HG03432 (cell line): ENCODE measurements around the gene MARS1.

Experiments
- ATAC-seq: cut with Tn5 transposase; IDR thresholded peaks from one replicate; pipeline ENCODE4 v1.9.1; 2021; ENCODE audit warnings: mild to moderate bottlenecking, moderate library complexity; ENCODE audit not compliant: unreplicated experiment

The MARS1 gene

GRCh38 chr12:57470970-57471656, 16.8 kb upstream of the MARS1 start:
- ATAC-seq: no peak

GRCh38 chr12:57471661-57472060, 16.2 kb upstream of the MARS1 start:
- ATAC-seq: no peak

- ATAC-seq: no peak
These were observed 15.5 kb upstream of the MARS1 start for GRCh38 chr12:57472391-57472790.

- ATAC-seq: no peak
These were observed 14.5 kb upstream of the MARS1 start for GRCh38 chr12:57473392-57473791.

- ATAC-seq: no peak
These were observed 14.0 kb upstream of the MARS1 start for GRCh38 chr12:57473886-57474285.

GRCh38 chr12:57474430-57474829, 13.4 kb upstream of the MARS1 start:
- ATAC-seq: no peak

GRCh38 chr12:57474862-57475261, 13.0 kb upstream of the MARS1 start:
- ATAC-seq: no peak

GRCh38 chr12:57475271-57476161, 12.4 kb upstream of the MARS1 start:
- peak; percentile 17 for ATAC-seq

- peak; percentile 50 for ATAC-seq
These were observed 11.5 kb upstream of the MARS1 start for GRCh38 chr12:57476162-57476992.

- no peak for ATAC-seq
These were observed 10.7 kb upstream of the MARS1 start for GRCh38 chr12:57476993-57477709.

GRCh38 chr12:57477710-57478681, 9.9 kb upstream of the MARS1 start:
- peak; percentile 47 for ATAC-seq

- no peak for ATAC-seq
These were observed 8.9 kb upstream of the MARS1 start for GRCh38 chr12:57479043-57479375.

- peak; percentile 34 for ATAC-seq
These were observed 8.3 kb upstream of the MARS1 start, which contains the start of gene ARHGAP9 for GRCh38 chr12:57479376-57480115. TSS of gene ARHGAP9 (minus strand) at chr12:57479866. CDS start at chr12:57479406, 460 bp downstream.

- no peak for ATAC-seq
These were observed 6.2 kb upstream of the MARS1 start for GRCh38 chr12:57481671-57482070.

GRCh38 chr12:57483466-57483865, 4.4 kb upstream of the MARS1 start:
- ATAC-seq: no peak

- no peak for ATAC-seq
These were observed 2.2 kb upstream of the MARS1 start for GRCh38 chr12:57485695-57486094.

GRCh38 chr12:57487055-57487596, 742 bp upstream of the MARS1 start:
- no peak for ATAC-seq

- ATAC-seq: no peak
These were observed 711 bp downstream of the MARS1 start for GRCh38 chr12:57488402-57489156.
